ENCODE results near the gene RPLP2.

RPLP2 gene

DNA sequence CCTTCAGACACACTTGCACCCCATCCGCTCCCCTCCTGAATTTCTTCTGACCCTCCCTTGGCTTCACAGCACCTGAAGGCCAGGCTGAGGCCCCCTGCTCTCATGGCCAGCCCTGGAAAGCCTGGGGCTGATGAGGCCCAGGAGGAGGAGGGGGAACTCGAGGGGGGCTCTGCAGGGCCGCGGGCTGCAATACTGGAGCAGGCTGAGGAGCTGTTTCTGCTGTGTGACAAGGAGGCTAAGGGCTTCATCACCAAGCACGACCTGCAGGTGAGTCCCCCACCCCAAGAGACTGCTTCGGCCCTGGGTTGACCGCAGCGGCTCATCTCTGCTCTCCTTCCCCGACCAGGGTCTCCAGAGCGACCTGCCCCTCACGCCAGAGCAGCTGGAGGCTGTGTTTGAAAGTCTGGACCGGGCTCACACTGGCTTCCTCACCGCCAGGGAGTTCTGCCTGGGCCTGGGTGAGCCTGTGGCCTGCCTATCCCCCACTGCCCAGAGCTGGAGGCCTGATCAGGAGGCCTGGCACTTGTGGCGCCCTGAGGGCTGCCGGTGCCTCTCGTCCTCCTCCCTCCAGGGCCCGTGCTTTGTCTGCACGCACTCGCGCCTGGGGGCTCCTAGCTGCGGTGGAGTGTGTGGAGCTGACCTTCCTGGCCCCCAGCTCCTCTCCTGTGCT, 18.9 kb downstream of the RPLP2 start:
- Histone ChIP-seq H3K27me3 (ENCODE audit: insufficient read depth, insufficient read length) (peaks cover 69% of the 10 kb centered on the region), H3K4me1 (ENCODE audit: insufficient read depth, insufficient read length) (peaks cover 39% of the 10 kb centered on the region), H3K9me3 (ENCODE audit: insufficient read depth, low read length) (no peaks in the 10 kb centered on the region), H3K9ac (ENCODE audit: insufficient read length, low read depth) (peak overlapping the region; percentile 86), H3K4me3 (ENCODE audit: insufficient read length, low read depth) (peak overlapping the region; percentile 62), H3K36me3 (ENCODE audit: insufficient read depth, insufficient read length, low read length) (peaks cover 16% of the 10 kb centered on the region)
- no peak for TF ChIP-seq YY1 (IDR thresholded peaks at IDR 0.05; ENCODE audit: insufficient read depth, insufficient read length)
- no peak for TF ChIP-seq ZNF274 (IDR thresholded peaks at IDR 0.05; ENCODE audit: low read depth, low read length)
- TF ChIP-seq SUZ12 (IDR thresholded peaks at IDR 0.05; ENCODE audit: extremely low read depth, insufficient read depth, insufficient read length): no peak
- no peak for DNase-seq (ENCODE audit: low read depth, low spot score)

DNA sequence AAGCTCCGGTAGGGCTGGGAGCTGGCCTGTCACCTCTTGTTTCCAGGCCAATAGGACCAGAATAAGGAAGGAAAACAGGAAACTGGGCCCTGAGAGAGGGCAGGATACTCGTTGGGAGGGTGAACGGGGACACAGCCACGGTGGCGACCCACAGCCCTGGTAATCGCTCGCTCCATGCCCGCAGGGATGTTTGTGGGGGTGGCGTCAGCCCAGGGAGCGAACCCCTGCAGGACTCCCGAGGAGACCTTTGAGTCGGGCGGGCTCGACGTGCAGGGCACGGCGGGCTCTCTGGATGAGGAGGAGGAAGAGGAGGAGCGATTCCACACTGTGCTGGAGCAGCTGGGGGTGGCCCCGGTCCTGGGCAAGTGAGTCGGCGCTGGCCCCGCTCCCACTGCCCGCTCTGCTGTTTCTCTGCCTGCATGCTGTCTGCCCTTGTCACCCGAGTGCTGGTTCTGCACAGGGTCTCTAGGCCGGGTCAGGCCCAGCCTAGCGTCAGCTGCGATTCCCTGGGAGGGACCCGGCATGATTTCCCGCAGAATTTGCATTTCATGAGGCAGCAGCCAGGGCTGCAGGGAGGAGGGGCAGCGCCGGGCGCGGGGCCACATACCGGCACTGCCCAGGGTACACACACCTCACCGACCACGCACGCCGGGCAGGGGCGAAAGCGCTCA, 19.5 kb downstream of the RPLP2 start:
- no peak for DNase-seq (ENCODE audit: low read depth, low spot score)
- Histone ChIP-seq H3K36me3 (ENCODE audit: insufficient read depth, insufficient read length, low read length) (peaks cover 14% of the 10 kb centered on the region), H3K4me1 (ENCODE audit: insufficient read depth, insufficient read length) (peaks cover 40% of the 10 kb centered on the region), H3K27me3 (ENCODE audit: insufficient read depth, insufficient read length) (peaks cover 69% of the 10 kb centered on the region), H3K4me3 (ENCODE audit: insufficient read length, low read depth) (peak overlapping the region; percentile 62), H3K9me3 (ENCODE audit: insufficient read depth, low read length) (no peaks in the 10 kb centered on the region), H3K9ac (ENCODE audit: insufficient read length, low read depth) (peak overlapping the region; percentile 86)
- TF ChIP-seq YY1 (IDR thresholded peaks at IDR 0.05; ENCODE audit: insufficient read depth, insufficient read length) (no peak), SUZ12 (IDR thresholded peaks at IDR 0.05; ENCODE audit: extremely low read depth, insufficient read depth, insufficient read length) (no peak), ZNF274 (IDR thresholded peaks at IDR 0.05; ENCODE audit: low read depth, low read length) (no peak)

- no peak for DNase-seq (ENCODE audit: low read depth, low spot score)
Observed at GRCh38 chr11:829847-830294, 20.1 kb downstream of the RPLP2 start.

DNA sequence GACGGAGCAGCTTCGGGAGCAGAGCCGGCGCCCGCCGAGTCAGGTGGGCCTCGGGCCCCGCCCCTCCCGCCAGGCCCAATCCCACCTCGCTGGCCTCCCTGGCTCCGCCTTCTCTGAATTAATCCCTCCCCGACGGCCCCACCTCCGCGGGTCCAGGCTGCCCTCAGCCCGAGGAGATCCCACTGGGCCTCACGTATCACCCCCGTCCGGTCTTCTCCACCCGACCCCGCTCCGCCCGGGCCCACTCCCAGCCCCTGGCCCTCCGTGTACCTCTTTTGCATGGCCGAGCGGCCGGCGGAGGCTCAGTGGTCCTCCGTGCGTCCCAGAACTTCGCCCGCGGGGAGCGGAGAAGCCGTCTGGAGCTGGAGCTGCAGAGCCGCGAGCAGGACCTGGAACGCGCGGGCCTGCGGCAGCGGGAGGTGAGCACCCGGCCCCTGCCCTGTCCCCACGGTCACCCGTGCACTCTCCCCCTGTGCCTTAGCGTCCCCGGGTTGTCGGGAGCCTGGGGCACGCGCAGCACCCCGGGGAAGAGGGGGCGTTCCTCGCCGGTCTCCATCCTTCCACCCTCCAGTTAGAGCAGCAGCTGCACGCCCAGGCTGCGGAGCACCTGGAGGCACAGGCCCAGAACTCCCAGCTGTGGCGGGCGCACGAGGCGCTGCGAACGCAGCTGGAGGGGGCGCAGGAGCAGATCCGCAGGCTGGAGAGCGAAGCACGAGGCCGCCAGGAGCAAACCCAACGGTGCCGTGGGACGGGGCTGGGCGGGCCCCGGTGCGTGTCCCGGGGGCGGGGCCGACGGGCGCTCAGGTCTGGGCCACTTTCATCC, 20.7 kb downstream of the RPLP2 start:
- no peaks in the 10 kb centered on the region for H3K9me3 ChIP-seq (ENCODE audit: insufficient read depth, low read length)
- peak overlapping the region; percentile 62 for H3K4me3 ChIP-seq (ENCODE audit: insufficient read length, low read depth)
- H3K27me3 ChIP-seq (ENCODE audit: insufficient read depth, insufficient read length): peaks cover 65% of the 10 kb centered on the region
- TF ChIP-seq SUZ12 (IDR thresholded peaks at IDR 0.05; ENCODE audit: extremely low read depth, insufficient read depth, insufficient read length) (no peak), ZNF274 (IDR thresholded peaks at IDR 0.05; ENCODE audit: low read depth, low read length) (no peak), YY1 (IDR thresholded peaks at IDR 0.05; ENCODE audit: insufficient read depth, insufficient read length) (no peak)
- peaks cover 12% of the 10 kb centered on the region for H3K36me3 ChIP-seq (ENCODE audit: insufficient read depth, insufficient read length, low read length)
- peaks cover 45% of the 10 kb centered on the region for H3K4me1 ChIP-seq (ENCODE audit: insufficient read depth, insufficient read length)
- H3K9ac ChIP-seq (ENCODE audit: insufficient read length, low read depth): peak overlapping the region; percentile 88
- no peak for DNase-seq (ENCODE audit: low read depth, low spot score)

More at GRCh38 chr11:829847-830294, 20.1 kb downstream of the RPLP2 start:
- peaks cover 43% of the 10 kb centered on the region for H3K4me1 ChIP-seq (ENCODE audit: insufficient read depth, insufficient read length)
- no peak for TF ChIP-seq YY1 (IDR thresholded peaks at IDR 0.05; ENCODE audit: insufficient read depth, insufficient read length)
- no peak for TF ChIP-seq ZNF274 (IDR thresholded peaks at IDR 0.05; ENCODE audit: low read depth, low read length)
- TF ChIP-seq SUZ12 (IDR thresholded peaks at IDR 0.05; ENCODE audit: extremely low read depth, insufficient read depth, insufficient read length): no peak
- peaks cover 14% of the 10 kb centered on the region for H3K36me3 ChIP-seq (ENCODE audit: insufficient read depth, insufficient read length, low read length)
- peak overlapping the region; percentile 86 for H3K9ac ChIP-seq (ENCODE audit: insufficient read length, low read depth)
- peaks cover 69% of the 10 kb centered on the region for H3K27me3 ChIP-seq (ENCODE audit: insufficient read depth, insufficient read length)
- no peaks in the 10 kb centered on the region for H3K9me3 ChIP-seq (ENCODE audit: insufficient read depth, low read length)
- H3K4me3 ChIP-seq (ENCODE audit: insufficient read length, low read depth): peak overlapping the region; percentile 62

DNA sequence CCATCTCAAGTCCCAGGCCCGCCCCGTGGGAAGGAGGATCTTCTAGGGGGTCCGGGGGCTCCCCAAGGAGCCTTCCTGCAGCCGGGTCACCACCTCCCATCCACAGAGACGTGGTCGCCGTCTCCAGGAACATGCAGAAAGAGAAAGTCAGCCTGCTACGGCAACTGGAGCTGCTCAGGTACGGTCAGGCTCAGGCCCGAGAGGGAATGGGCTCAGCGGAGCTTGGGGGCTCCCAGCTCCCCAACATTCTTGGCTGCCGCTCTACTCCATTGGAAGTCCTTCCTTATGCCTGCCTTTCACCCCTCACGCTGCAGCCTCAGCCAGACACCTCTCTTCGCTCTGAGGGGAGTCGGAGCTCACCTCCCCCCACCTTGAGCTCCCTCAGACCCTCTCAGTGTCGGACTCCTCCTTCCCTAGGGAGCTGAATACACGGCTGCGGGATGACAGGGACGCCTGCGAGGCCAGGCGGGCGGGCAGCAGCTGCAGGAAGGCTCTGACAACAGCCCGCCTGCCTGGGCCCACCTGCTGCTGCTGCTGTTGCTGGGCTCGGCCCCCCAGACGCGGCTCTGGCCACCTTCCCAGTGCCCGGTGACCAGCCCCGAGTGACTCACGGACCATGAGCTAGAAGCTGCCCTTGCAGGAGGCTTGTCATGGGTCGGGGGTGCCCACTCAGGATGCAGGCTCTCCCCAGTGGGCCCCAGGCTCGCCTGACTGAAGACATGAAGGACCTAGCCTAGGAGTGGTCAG, 21.5 kb downstream of the RPLP2 start:
- TF ChIP-seq SUZ12 (IDR thresholded peaks at IDR 0.05; ENCODE audit: extremely low read depth, insufficient read depth, insufficient read length) (no peak), ZNF274 (IDR thresholded peaks at IDR 0.05; ENCODE audit: low read depth, low read length) (no peak), YY1 (IDR thresholded peaks at IDR 0.05; ENCODE audit: insufficient read depth, insufficient read length) (no peak)
- no peaks in the 10 kb centered on the region for H3K9me3 ChIP-seq (ENCODE audit: insufficient read depth, low read length)
- no peak for DNase-seq (ENCODE audit: low read depth, low spot score)
- H3K4me1 ChIP-seq (ENCODE audit: insufficient read depth, insufficient read length): peaks cover 39% of the 10 kb centered on the region
- H3K27me3 ChIP-seq (ENCODE audit: insufficient read depth, insufficient read length): peaks cover 57% of the 10 kb centered on the region
- H3K9ac ChIP-seq (ENCODE audit: insufficient read length, low read depth): peak overlapping the region; percentile 88
- peak overlapping the region; percentile 62 for H3K4me3 ChIP-seq (ENCODE audit: insufficient read length, low read depth)
- H3K36me3 ChIP-seq (ENCODE audit: insufficient read depth, insufficient read length, low read length): peaks cover 15% of the 10 kb centered on the region

DNA sequence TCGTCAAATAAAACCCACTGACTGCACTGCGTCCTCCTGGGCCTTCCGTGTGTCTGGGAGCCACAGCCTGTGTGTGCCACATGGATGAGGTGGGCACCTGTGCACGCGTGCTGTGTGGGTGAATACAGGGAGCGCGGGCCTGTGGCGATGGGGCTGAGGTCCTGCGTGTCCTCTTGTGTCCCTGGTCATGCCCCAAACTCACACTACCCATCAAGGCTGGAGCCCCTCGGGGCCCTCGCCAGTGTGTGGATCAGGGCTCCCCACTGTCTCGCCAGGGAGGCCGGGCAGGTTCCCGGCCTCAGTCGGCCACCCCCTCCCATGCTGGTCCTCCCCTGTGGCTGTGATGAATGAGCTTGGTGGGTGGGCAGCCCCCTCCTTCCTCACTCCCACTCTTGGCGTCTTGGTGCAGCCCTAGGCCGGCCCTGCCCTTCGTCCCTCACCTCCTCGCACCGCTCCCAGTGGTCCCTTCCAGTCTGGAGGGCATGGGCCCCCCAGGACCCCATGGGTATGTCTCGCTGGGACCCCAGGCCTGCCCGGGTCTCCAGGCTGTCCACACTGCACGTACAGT, 22.3 kb downstream of the RPLP2 start:
- peaks cover 39% of the 10 kb centered on the region for H3K4me1 ChIP-seq (ENCODE audit: insufficient read depth, insufficient read length)
- peak overlapping the region; percentile 88 for H3K9ac ChIP-seq (ENCODE audit: insufficient read length, low read depth)
- peaks cover 22% of the 10 kb centered on the region for H3K36me3 ChIP-seq (ENCODE audit: insufficient read depth, insufficient read length, low read length)
- peak overlapping the region; percentile 62 for H3K4me3 ChIP-seq (ENCODE audit: insufficient read length, low read depth)
- TF ChIP-seq YY1 (IDR thresholded peaks at IDR 0.05; ENCODE audit: insufficient read depth, insufficient read length) (no peak), SUZ12 (IDR thresholded peaks at IDR 0.05; ENCODE audit: extremely low read depth, insufficient read depth, insufficient read length) (no peak), ZNF274 (IDR thresholded peaks at IDR 0.05; ENCODE audit: low read depth, low read length) (no peak)
- H3K9me3 ChIP-seq (ENCODE audit: insufficient read depth, low read length): no peaks in the 10 kb centered on the region
- H3K27me3 ChIP-seq (ENCODE audit: insufficient read depth, insufficient read length): peaks cover 49% of the 10 kb centered on the region
- DNase-seq (ENCODE audit: low read depth, low spot score): no peak

All from NT2/D1 (cell line).